Measurements from ENCODE around the gene ZSCAN20.

The ZSCAN20 gene

GRCh38 chr1:33535334-33535733, 62.9 kb downstream of the ZSCAN20 start:
- no peak for DNase-seq (ENCODE audit: low read depth)

GRCh38 chr1:33537885-33538284, 65.4 kb downstream of the ZSCAN20 start:
- no peak for DNase-seq (ENCODE audit: low read depth)

GRCh38 chr1:33541966-33542365, 69.5 kb downstream of the ZSCAN20 start:
- no peak for DNase-seq (ENCODE audit: low read depth)
